GM23338 (cell line): ENCODE results near the gene GRK5. TPM values are rescaled to one million over a fixed set of nuclear protein-coding genes. Genes with fewer than 3 reads are reported as not detected.

Source experiments
- ATAC-seq: fragments of 200-7000 bp; cut with Tn5 transposase; 3 replicates; pipeline ENCODE4 v1.9.1; 2020
- DNase-seq: peaks from one replicate; pipeline ENCODE4 v3.0.0-alpha.2; 2015; ENCODE audit warnings: low spot score
- H2AFZ ChIP-seq: fragments of 200-600 bp; sonication (generic); 2 replicates; pipeline ENCODE4 v1.8.0; 2016; ENCODE audit warnings: antibody characterized with exemption, mild to moderate bottlenecking, moderate library complexity
- H3F3A ChIP-seq: fragments of 200-600 bp; sonication (generic); replicated peaks from 2 replicates; pipeline ENCODE4 v1.8.0; 2017; ENCODE audit warnings: antibody characterized with exemption, mixed run types, low read depth
- H3K27ac ChIP-seq: fragments of 200-600 bp; sonication (generic); 2 replicates; pipeline ENCODE4 v1.6.1; 2016; ENCODE audit warnings: low read depth
- H3K27me3 ChIP-seq: fragments of 200-600 bp; sonication (generic); 2 replicates; pipeline ENCODE4 v1.8.0; 2016; ENCODE audit warnings: mild to moderate bottlenecking, mixed run types, moderate library complexity; ENCODE audit not compliant: insufficient read depth
- H3K36me3 ChIP-seq: fragments of 200-600 bp; sonication (generic); 2 replicates; pipeline ENCODE4 v1.8.0; 2016; ENCODE audit warnings: mild to moderate bottlenecking; ENCODE audit not compliant: insufficient read depth
- H3K4me1 ChIP-seq: fragments of 200-600 bp; sonication (generic); 2 replicates; pipeline ENCODE4 v1.8.0; 2016; ENCODE audit warnings: mild to moderate bottlenecking, moderate library complexity; ENCODE audit not compliant: insufficient read depth
- H3K4me2 ChIP-seq: fragments of 200-600 bp; sonication (generic); 2 replicates; pipeline ENCODE4 v1.7.1; 2017; ENCODE audit warnings: mixed run types
- H3K4me3 ChIP-seq: fragments of 200-600 bp; sonication (generic); 2 replicates; pipeline ENCODE4 v1.6.1; 2016; ENCODE audit warnings: mixed run types
- H3K79me2 ChIP-seq: fragments of 200-600 bp; sonication (generic); replicated peaks from 2 replicates; pipeline ENCODE4 v1.8.0; 2017; ENCODE audit warnings: mild to moderate bottlenecking; ENCODE audit not compliant: insufficient read depth
- H3K9me2 ChIP-seq: fragments of 200-600 bp; sonication (generic); 2 replicates; pipeline ENCODE4 v1.8.0; 2017; ENCODE audit not compliant: insufficient read depth
- H4K20me1 ChIP-seq: fragments of 200-600 bp; sonication (generic); replicated peaks from 2 replicates; pipeline ENCODE4 v1.8.0; 2017; ENCODE audit warnings: mild to moderate bottlenecking; ENCODE audit not compliant: insufficient read depth
- H3K27ac Mint-ChIP-seq: 2 replicates; pipeline ENCODE4 v1.8.0; 2020; ENCODE audit warnings: inconsistent platforms, mild to moderate bottlenecking, moderate library complexity, mixed read lengths
- H3K27me3 Mint-ChIP-seq: 3 replicates; pipeline ENCODE4 v1.8.0; 2022; ENCODE audit warnings: low read depth, mild to moderate bottlenecking, moderate library complexity, mixed read lengths, inconsistent platforms; ENCODE audit not compliant: insufficient read depth, poor library complexity
- H3K36me3 Mint-ChIP-seq: 3 replicates; pipeline ENCODE4 v1.8.0; 2021; ENCODE audit warnings: low read depth, mild to moderate bottlenecking, inconsistent platforms, moderate library complexity, mixed read lengths
- H3K4me1 Mint-ChIP-seq: 3 replicates; pipeline ENCODE4 v1.8.0; 2020; ENCODE audit warnings: mild to moderate bottlenecking, inconsistent platforms, mixed read lengths
- H3K4me3 Mint-ChIP-seq: 3 replicates; pipeline ENCODE4 v1.8.0; 2021; ENCODE audit warnings: moderate library complexity, mild to moderate bottlenecking, inconsistent platforms, mixed read lengths
- H3K9me3 Mint-ChIP-seq: 3 replicates; pipeline ENCODE4 v1.8.0; 2020; ENCODE audit warnings: moderate library complexity, mild to moderate bottlenecking, inconsistent platforms, mixed read lengths
- CTCF ChIP-seq, 2 experiments: fragments of 200-600 bp in 1 of 2; sonication (generic) in 1 of 2; conservative IDR thresholded peaks; 2 replicates each; pipeline versions ENCODE4 v1.5.1 to v1.6.1; 2016 to 2017; ENCODE audit warnings: antibody characterized with exemption in 2 of 2, low read depth in 2 of 2, mild to moderate bottlenecking in 2 of 2, moderate library complexity in 1 of 2
- JUNB ChIP-seq: IDR thresholded peaks from one replicate; pipeline ENCODE4 v1.6.1; 2016; ENCODE audit warnings: antibody characterized with exemption; ENCODE audit not compliant: unreplicated experiment
- NANOG ChIP-seq: IDR thresholded peaks from 2 replicates; pipeline ENCODE4 v1.6.1; 2016; ENCODE audit warnings: antibody characterized with exemption, borderline replicate concordance
- REST ChIP-seq: IDR thresholded peaks from one replicate; pipeline ENCODE4 v1.6.1; 2018; ENCODE audit warnings: antibody characterized with exemption; ENCODE audit not compliant: unreplicated experiment
- ZNF114 ChIP-seq: fragments of 250-450 bp; sonication (Bioruptor Pico); IDR thresholded peaks from 2 replicates; pipeline ENCODE4 v1.5.0; 2020; ENCODE audit warnings: mild to moderate bottlenecking, moderate library complexity
- ZNF331 ChIP-seq: fragments of 250-450 bp; sonication (Bioruptor Pico); IDR thresholded peaks from 2 replicates; pipeline ENCODE4 v1.5.0; 2020; ENCODE audit warnings: low read depth, mild to moderate bottlenecking, moderate library complexity
- polyA plus RNA-seq: library from polyadenylated mRNA; unstranded; fragments of >200 nt; fragmentation: Nextera tagmentation; extraction: Ambion mirVana; gene quantifications from 2 replicates; pipeline ENCODE4 v1.2.1, GENCODE V29; 2016
- total RNA-seq: library from RNA; depleted of rRNA; stranded (reverse); fragments of >200 nt; shearing (Covaris generic); gene quantifications from 2 replicates; pipeline ENCODE4 v1.2.3, GENCODE V29; 2014

The GRK5 gene
- total and polyA plus RNA-seq, 2 experiments from 2014 or later: 0.53 to 2.0 TPM

GRCh38 chr10:119494236-119495020, 287.1 kb downstream of the GRK5 start:
- no peak overlapping the region for H3K4me3 ChIP-seq

More at GRCh38 chr10:119494236-119495020, 287.1 kb downstream of the GRK5 start:
- H3K27me3 Mint-ChIP-seq: peaks cover 7% of the 10 kb centered on the region
- H2AFZ ChIP-seq: no peak overlapping the region
- no peaks in the 10 kb centered on the region for H3K27me3 ChIP-seq
- H3K36me3 Mint-ChIP-seq: no peaks in the 10 kb centered on the region
- H3K9me2 ChIP-seq: no peaks in the 10 kb centered on the region
- no peaks in the 10 kb centered on the region for H4K20me1 ChIP-seq
- 0 out of 2 replicates have a peak, but pooled peaks cover 4% of the 10 kb centered on the region for H3K4me1 ChIP-seq
- H3K27ac Mint-ChIP-seq: no peak overlapping the region
- no peaks in the 10 kb centered on the region for H3K79me2 ChIP-seq
- TF ChIP-seq ZNF114 (CRISPR knock-in tag): no peak
- TF ChIP-seq ZNF331 (CRISPR knock-in tag): no peak
- TF ChIP-seq NANOG: no peak
- TF ChIP-seq REST: no peak
- no peak for TF ChIP-seq CTCF (conservative IDR thresholded peaks at IDR 0.05; ENCODE audit: low read depth in 2 of 2)
- TF ChIP-seq JUNB: no peak
- H3K4me3 Mint-ChIP-seq: no peak overlapping the region
- DNase-seq: no peak
- no peaks in the 10 kb centered on the region for H3K36me3 ChIP-seq
- no peak for ATAC-seq
- no peak overlapping the region for H3K27ac ChIP-seq
- H3K4me1 Mint-ChIP-seq: peaks cover 8% of the 10 kb centered on the region
- H3K4me2 ChIP-seq: no peak overlapping the region
- H3K9me3 Mint-ChIP-seq: no peaks in the 10 kb centered on the region
- H3F3A ChIP-seq: no peaks in the 10 kb centered on the region
